Fibroblast of lung (primary cell): ENCODE measurements around the gene CACNB4.

Experiments used
- EZH2 ChIP-seq: IDR thresholded peaks from 2 replicates; pipeline ENCODE4 v1.5.1; 2012; ENCODE audit warnings: low read length, control low read depth, mild to moderate bottlenecking; ENCODE audit errors: missing control alignments
- TF ChIP-seq, protein P1 (sequence below), 2 donors: IDR thresholded peaks in 1 of 2; conservative IDR thresholded peaks in 1 of 2; 1 replicate in 1 of 2; 2 replicates in 1 of 2; pipeline ENCODE4 v1.5.1; 2011 to 2012; ENCODE audit warnings: low read length in 2 of 2, control low read depth in 1 of 2, inconsistent platforms in 1 of 2, low read depth in 1 of 2, mild to moderate bottlenecking in 1 of 2

DNA sequence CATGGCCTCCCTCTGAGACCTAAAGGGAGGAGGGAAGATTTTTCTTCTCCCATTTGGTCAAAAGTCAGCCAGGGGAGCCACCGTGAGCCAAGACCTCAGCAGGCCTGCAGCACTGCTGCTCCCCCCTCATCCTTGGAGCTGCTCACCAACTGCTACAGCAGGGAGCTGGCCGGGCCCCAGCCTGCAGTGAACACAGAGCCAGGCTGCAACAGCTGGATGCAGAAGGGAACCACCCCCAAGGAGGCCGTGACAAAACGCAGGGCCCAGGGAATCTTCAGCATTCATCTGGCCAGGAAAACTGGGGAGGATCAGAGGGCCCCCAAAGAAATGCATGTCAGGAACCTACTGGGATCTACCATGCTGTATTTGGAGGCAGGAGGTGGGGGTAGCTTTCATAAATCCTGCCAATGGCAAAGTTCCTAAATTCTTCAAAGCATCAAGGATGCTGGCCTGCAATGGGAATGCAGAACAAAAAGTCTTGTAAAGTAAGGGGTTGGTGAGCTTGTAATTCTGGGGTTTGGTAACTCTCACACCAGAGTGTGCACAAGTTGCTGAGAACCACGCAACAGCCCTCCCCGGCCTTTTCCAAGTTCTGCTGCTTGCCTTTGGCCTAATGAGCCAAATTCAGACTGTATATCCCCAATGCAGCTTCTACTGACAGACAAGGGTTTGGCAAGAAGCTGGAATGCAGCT lies 61.0 kb downstream of the CACNB4 start:
- TF ChIP-seq EZH2: no peak
- TF ChIP-seq, protein P1, sequence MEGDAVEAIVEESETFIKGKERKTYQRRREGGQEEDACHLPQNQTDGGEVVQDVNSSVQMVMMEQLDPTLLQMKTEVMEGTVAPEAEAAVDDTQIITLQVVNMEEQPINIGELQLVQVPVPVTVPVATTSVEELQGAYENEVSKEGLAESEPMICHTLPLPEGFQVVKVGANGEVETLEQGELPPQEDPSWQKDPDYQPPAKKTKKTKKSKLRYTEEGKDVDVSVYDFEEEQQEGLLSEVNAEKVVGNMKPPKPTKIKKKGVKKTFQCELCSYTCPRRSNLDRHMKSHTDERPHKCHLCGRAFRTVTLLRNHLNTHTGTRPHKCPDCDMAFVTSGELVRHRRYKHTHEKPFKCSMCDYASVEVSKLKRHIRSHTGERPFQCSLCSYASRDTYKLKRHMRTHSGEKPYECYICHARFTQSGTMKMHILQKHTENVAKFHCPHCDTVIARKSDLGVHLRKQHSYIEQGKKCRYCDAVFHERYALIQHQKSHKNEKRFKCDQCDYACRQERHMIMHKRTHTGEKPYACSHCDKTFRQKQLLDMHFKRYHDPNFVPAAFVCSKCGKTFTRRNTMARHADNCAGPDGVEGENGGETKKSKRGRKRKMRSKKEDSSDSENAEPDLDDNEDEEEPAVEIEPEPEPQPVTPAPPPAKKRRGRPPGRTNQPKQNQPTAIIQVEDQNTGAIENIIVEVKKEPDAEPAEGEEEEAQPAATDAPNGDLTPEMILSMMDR (conservative IDR thresholded peaks at IDR 0.05 in 1 of 2, IDR thresholded peaks at IDR 0.05 in 1 of 2; ENCODE audit: low read depth in 1 of 2, low read length in 2 of 2): no peak
